IMR-90 (cell line): ENCODE results near the gene ZNF316. TPM values are rescaled to one million over a fixed set of nuclear protein-coding genes. Genes with fewer than 3 reads are reported as not detected.

ENCODE experiments used
- ATAC-seq: fragments of 200-7000 bp; cut with Tn5 transposase; 2 replicates; pipeline ENCODE4 v1.9.1; 2020; ENCODE audit warnings: low read depth, mild to moderate bottlenecking, moderate library complexity
- BruUV-seq: library from RNA; stranded (reverse); fragments of 400-500 nt; replicated peaks from 2 replicates; lab custom pipeline; 2021; lab: Mats Ljungman, UMichigan
- CTCF ChIA-PET: fragments of 300-600 bp; formaldehyde crosslinking; extraction: SDS; loops from one replicate; lab custom pipeline; 2021; ENCODE audit warnings: antibody characterized with exemption; lab: Yijun Ruan, JAX
- POLR2A ChIA-PET: fragments of 300-600 bp; sonication (Branson Sonifier 250); formaldehyde crosslinking; loops from one replicate; lab custom pipeline; 2022; ENCODE audit warnings: antibody characterized with exemption; ENCODE audit not compliant: unreplicated experiment; lab: Charles Lee
- DNase-seq: peaks from one replicate; pipeline ENCODE4 v3.0.0; 2013
- H2AFZ ChIP-seq: replicated peaks from 2 replicates; pipeline ENCODE3; 2013; ENCODE audit warnings: low read length, mild to moderate bottlenecking; ENCODE audit not compliant: poor library complexity
- H2AK5ac ChIP-seq: 2 replicates; pipeline ENCODE4 v1.6.1; 2013; ENCODE audit warnings: low read depth, low read length, inconsistent platforms
- H2AK9ac ChIP-seq: replicated peaks from 2 replicates; pipeline ENCODE3; 2013; ENCODE audit warnings: mild to moderate bottlenecking, low read depth, low read length, moderate library complexity; ENCODE audit not compliant: poor library complexity
- H2BK120ac ChIP-seq: 2 replicates; pipeline ENCODE4 v1.6.1; 2013; ENCODE audit warnings: low read depth, low read length, inconsistent platforms
- H2BK15ac ChIP-seq: 3 replicates; pipeline ENCODE4 v1.6.1; 2013; ENCODE audit warnings: low read depth, low read length, inconsistent platforms
- H2BK20ac ChIP-seq: 2 replicates; pipeline ENCODE4 v1.6.1; 2013; ENCODE audit warnings: low read depth, mild to moderate bottlenecking, inconsistent platforms, low read length, moderate library complexity
- H2BK5ac ChIP-seq: 2 replicates; pipeline ENCODE4 v1.6.1; 2013; ENCODE audit warnings: mild to moderate bottlenecking, low read depth, low read length, inconsistent platforms; ENCODE audit not compliant: poor library complexity, severe bottlenecking
- H3K14ac ChIP-seq: replicated peaks from 2 replicates; pipeline ENCODE4 v1.6.1; 2013; ENCODE audit warnings: low read depth, low read length, inconsistent platforms
- H3K18ac ChIP-seq: 2 replicates; pipeline ENCODE4 v1.6.1; 2013; ENCODE audit warnings: low read depth, low read length, control low read depth
- H3K23ac ChIP-seq: 2 replicates; pipeline ENCODE4 v1.6.1; 2013; ENCODE audit warnings: low read depth, low read length, inconsistent platforms
- H3K27ac ChIP-seq: 2 replicates; pipeline ENCODE4 v1.5.1; 2013; ENCODE audit warnings: mild to moderate bottlenecking, control low read depth, low read length; ENCODE audit not compliant: insufficient read depth
- H3K27me3 ChIP-seq: 2 replicates; pipeline ENCODE4 v1.6.1; 2013; ENCODE audit warnings: low read length; ENCODE audit not compliant: control insufficient read depth, insufficient read depth
- H3K36me3 ChIP-seq: 2 replicates; pipeline ENCODE4 v1.6.1; 2013; ENCODE audit warnings: low read length, mixed read lengths; ENCODE audit not compliant: control insufficient read depth, insufficient read depth
- H3K4ac ChIP-seq: 2 replicates; pipeline ENCODE4 v1.6.1; 2013; ENCODE audit warnings: low read depth, low read length, inconsistent platforms
- H3K4me1 ChIP-seq: 2 replicates; pipeline ENCODE4 v1.6.1; 2013; ENCODE audit warnings: low read length, mixed read lengths; ENCODE audit not compliant: control insufficient read depth, insufficient read depth
- H3K4me2 ChIP-seq: 2 replicates; pipeline ENCODE4 v1.6.1; 2013; ENCODE audit warnings: low read depth, mild to moderate bottlenecking, control low read depth, low read length, moderate library complexity
- H3K4me3 ChIP-seq: 2 replicates; pipeline ENCODE4 v1.5.1; 2013; ENCODE audit warnings: low read depth, mild to moderate bottlenecking, control low read depth, low read length, moderate library complexity; ENCODE audit not compliant: insufficient read depth
- H3K56ac ChIP-seq: 2 replicates; pipeline ENCODE4 v1.6.1; 2013; ENCODE audit warnings: low read length, inconsistent platforms; ENCODE audit not compliant: insufficient read depth; ENCODE audit errors: extremely low read depth
- H3K79me1 ChIP-seq, 2 experiments: 2 replicates each; pipeline ENCODE4 v1.6.1; 2013; ENCODE audit warnings: low read length in 2 of 2, inconsistent platforms in 1 of 2, low read depth in 1 of 2
- H3K9ac ChIP-seq: 2 replicates; pipeline ENCODE4 v1.6.1; 2013; ENCODE audit warnings: low read depth, low read length, control low read depth
- H3K9me1 ChIP-seq: 2 replicates; pipeline ENCODE4 v1.6.1; 2013; ENCODE audit warnings: low read length, inconsistent platforms; ENCODE audit not compliant: insufficient read depth
- H3K9me3 ChIP-seq: 2 replicates; pipeline ENCODE4 v1.6.1; 2013; ENCODE audit warnings: low read length; ENCODE audit not compliant: control insufficient read depth, insufficient read depth
- H4K20me1 ChIP-seq: 2 replicates; pipeline ENCODE4 v1.6.1; 2013; ENCODE audit warnings: low read length, inconsistent platforms; ENCODE audit not compliant: insufficient read depth
- H4K5ac ChIP-seq: 2 replicates; pipeline ENCODE4 v1.6.1; 2013; ENCODE audit warnings: mild to moderate bottlenecking, low read depth, low read length, control low read depth
- H4K8ac ChIP-seq, 2 experiments: 2 replicates each; pipeline ENCODE4 v1.6.1; 2013; ENCODE audit warnings: low read depth in 2 of 2, low read length in 2 of 2, control low read depth in 1 of 2, inconsistent platforms in 1 of 2
- H4K91ac ChIP-seq: 2 replicates; pipeline ENCODE4 v1.6.1; 2013; ENCODE audit warnings: low read depth, low read length, inconsistent platforms; ENCODE audit not compliant: insufficient read depth
- BHLHE40 ChIP-seq: fragments of 150-350 bp; IDR thresholded peaks from 2 replicates; pipeline ENCODE4 v1.6.1; 2016; ENCODE audit warnings: mild to moderate bottlenecking, low read depth, low read length
- CEBPB ChIP-seq: IDR thresholded peaks from 2 replicates; pipeline ENCODE4 v1.6.1; 2012; ENCODE audit warnings: low read depth, low read length, improper control_type of control experiment
- CHD1 ChIP-seq: IDR thresholded peaks from 2 replicates; pipeline ENCODE4 v1.6.1; 2012; ENCODE audit warnings: low read depth, low read length, improper control_type of control experiment
- CTCF ChIP-seq: conservative IDR thresholded peaks from 2 replicates; pipeline ENCODE4 v1.5.1; 2012; ENCODE audit warnings: mild to moderate bottlenecking, low read depth, low read length, improper control_type of control experiment
- ELK1 ChIP-seq: fragments of 150-350 bp; IDR thresholded peaks from 2 replicates; pipeline ENCODE4 v1.6.1; 2016; ENCODE audit warnings: low read depth, mild to moderate bottlenecking, low read length, moderate library complexity, borderline replicate concordance
- FOS ChIP-seq: fragments of 150-350 bp; IDR thresholded peaks from 2 replicates; pipeline ENCODE4 v1.6.1; 2016; ENCODE audit warnings: low read depth, low read length
- MAFK ChIP-seq: IDR thresholded peaks from 2 replicates; pipeline ENCODE4 v1.6.1; 2012; ENCODE audit warnings: low read depth, low read length, improper control_type of control experiment
- MAZ ChIP-seq: IDR thresholded peaks from 2 replicates; pipeline ENCODE4 v1.6.1; 2012; ENCODE audit warnings: low read depth, mild to moderate bottlenecking, low read length, improper control_type of control experiment, moderate library complexity, borderline replicate concordance
- MXI1 ChIP-seq: IDR thresholded peaks from 2 replicates; pipeline ENCODE4 v1.6.1; 2012; ENCODE audit warnings: low read depth, mild to moderate bottlenecking, low read length, moderate library complexity, borderline replicate concordance
- NFE2L2 ChIP-seq: fragments of 150-350 bp; IDR thresholded peaks from 2 replicates; pipeline ENCODE4 v1.6.1; 2016; ENCODE audit warnings: low read depth, mild to moderate bottlenecking, low read length
- POLR2A ChIP-seq: IDR thresholded peaks from 2 replicates; pipeline ENCODE4 v1.6.1; 2012; ENCODE audit warnings: mild to moderate bottlenecking, low read depth, low read length
- RAD21 ChIP-seq: IDR thresholded peaks from 2 replicates; pipeline ENCODE4 v1.6.1; 2012; ENCODE audit warnings: low read length, improper control_type of control experiment
- RCOR1 ChIP-seq: IDR thresholded peaks from 2 replicates; pipeline ENCODE4 v1.6.1; 2012; ENCODE audit warnings: mild to moderate bottlenecking, low read length, improper control_type of control experiment; ENCODE audit not compliant: insufficient replicate concordance
- RFX5 ChIP-seq: IDR thresholded peaks from 2 replicates; pipeline ENCODE4 v1.8.0; 2012; ENCODE audit warnings: low read depth, mild to moderate bottlenecking, low read length, moderate library complexity
- SMC3 ChIP-seq: fragments of 150-350 bp; IDR thresholded peaks from 2 replicates; pipeline ENCODE4 v1.6.1; 2016; ENCODE audit warnings: low read depth, mild to moderate bottlenecking, antibody characterized with exemption, low read length, moderate library complexity
- USF2 ChIP-seq: fragments of 150-350 bp; IDR thresholded peaks from 2 replicates; pipeline ENCODE4 v1.6.1; 2017; ENCODE audit warnings: mild to moderate bottlenecking, antibody characterized with exemption, low read length, low read depth
- WGBS, 2 experiments: methylation state at CpG; one replicate each; pipeline versions ENCODE4 v1.1.5 to v1.1.7; 2013; ENCODE audit warnings: missing lambda C conversion rate in 2 of 2; ENCODE audit not compliant: insufficient read length in 1 of 2; ENCODE audit errors: extremely low coverage in 2 of 2; 5-methylcytosine and 5-hydroxymethylcytosine counted together
- dilution Hi-C: fragments of 300-500 bp; cut with HindIII; formaldehyde crosslinking; loops from one replicate; pipeline ENCODE4 v1.14.3; 2018; ENCODE audit warnings: low sequenced_read_pairs; ENCODE audit not compliant: unreplicated experiment
- in situ Hi-C: fragments of 300-500 bp; cut with MboI; formaldehyde crosslinking; loops from 3 replicates; pipeline ENCODE4 v1.14.3; 2019; ENCODE audit warnings: low sequenced_read_pairs, inconsistent platforms, mixed read lengths
- intact Hi-C: fragments of 100-400 bp; cut with micrococcal nuclease; formaldehyde crosslinking; loops from 2 replicates; pipeline ENCODE4 v1.10.0; 2022
- polyA plus RNA-seq, 3 experiments: library from polyadenylated mRNA; depleted of rRNA; stranded (reverse); fragments of >200 nt; gene quantifications; 2 replicates each; pipeline ENCODE4 v1.2.3, GENCODE V29; 2012; ENCODE audit warnings: low replicate concordance in 1 of 3
- total RNA-seq: library from RNA; depleted of rRNA; stranded (reverse); fragments of >200 nt; gene quantifications from 2 replicates; pipeline ENCODE4 v1.2.3, GENCODE V29; 2012

ZNF316 gene
- total and polyA plus RNA-seq, 2 of the 4 experiments (the other 2 are of a cell fraction) = 3.2 to 7.2 TPM

- H4K20me1 ChIP-seq = no peaks in the 10 kb centered on the region
- no peak overlapping the region for H3K27ac ChIP-seq
- no peak overlapping the region for H2BK20ac ChIP-seq
- no peak overlapping the region for H3K9ac ChIP-seq
- no peak overlapping the region for H2AFZ ChIP-seq
- H3K27me3 ChIP-seq = no peaks in the 10 kb centered on the region
- H3K4me1 ChIP-seq = no peaks in the 10 kb centered on the region
- H3K9me1 ChIP-seq = no peaks in the 10 kb centered on the region
- ATAC-seq (no peak), DNase-seq (no peak)
- no CpG with 5 or more reads among the region's 1 CpG for WGBS, 2 experiments
- BruUV-seq = no TSS peak
- no peak overlapping the region for H4K8ac ChIP-seq
- H3K14ac ChIP-seq = no peak overlapping the region
- no peak overlapping the region for H4K5ac ChIP-seq
- no peak overlapping the region for H2AK9ac ChIP-seq
- H3K4me2 ChIP-seq = no peak overlapping the region
- TF ChIP-seq RAD21 = no peak
- TF ChIP-seq USF2 = no peak
- TF ChIP-seq CEBPB = no peak
- TF ChIP-seq FOS = no peak
- no peak for TF ChIP-seq ELK1
- TF ChIP-seq MAZ = no peak
- no peak for TF ChIP-seq RCOR1
- no peak for TF ChIP-seq NFE2L2
- no peak for TF ChIP-seq CHD1
- no peak for TF ChIP-seq RFX5
- no peak for TF ChIP-seq POLR2A
- TF ChIP-seq MXI1 = no peak
- no peak for TF ChIP-seq SMC3
- TF ChIP-seq CTCF = no peak
- TF ChIP-seq BHLHE40 = no peak
- no peak for TF ChIP-seq MAFK
- no peak overlapping the region for H2BK5ac ChIP-seq
- intact Hi-C loops = no loop called here
- ChIA-PET CTCF (no interaction called here), POLR2A (no interaction called here)
- dilution Hi-C loops = no loop called here
- no peak overlapping the region for H3K23ac ChIP-seq
- no peak overlapping the region for H3K4me3 ChIP-seq
- H3K9me3 ChIP-seq = peaks cover 72% of the 10 kb centered on the region
- in situ Hi-C loops = no loop called here
- no peak overlapping the region for H2AK5ac ChIP-seq
- H3K18ac ChIP-seq = no peak overlapping the region
- H3K79me1 ChIP-seq = no peaks in the 10 kb centered on the region
- H2BK120ac ChIP-seq = no peak overlapping the region
- H3K4ac ChIP-seq = no peak overlapping the region
- peaks cover 7% of the 10 kb centered on the region; the same call in 1 of the 2 replicates for H3K36me3 ChIP-seq
- H3K56ac ChIP-seq = no peak overlapping the region
- H2BK15ac ChIP-seq = no peak overlapping the region
- no peak overlapping the region for H4K91ac ChIP-seq
Observed at GRCh38 chr7:6680146-6680545, 43.0 kb downstream of the ZNF316 start.
